Measurements from ENCODE around the gene TPPP2. TPM values are rescaled to one million over a fixed set of nuclear protein-coding genes. Genes with fewer than 3 reads are reported as not detected.

Gene TPPP2
- total RNA-seq, 2 experiments from 2014 or later = not detected

- ChIA-PET CTCF (interaction anchor here (0.7 to 5.5 kb wide), 30 partner anchors 9 to 162 kb away, joined by 3 to 73 read pairs (median 7); partner anchors contain the start of genes ARHGEF40, NDRG2, RNASE13 and RNASE7), POLR2A (interaction anchor here (0.6 to 1.3 kb wide), 2 partner anchors 83 to 89 kb away, joined by 3 read pairs; no protein-coding TSS in a partner anchor)
Measured at GRCh38 chr14:21014761-21015190, 15.2 kb upstream of the TPPP2 start.

- CTCF ChIA-PET = interaction anchor here (0.7 to 5.5 kb wide), 29 partner anchors 9 to 543 kb away, joined by 3 to 73 read pairs (median 7); partner anchors contain the start of genes ARHGEF40, NDRG2, RNASE13 and RNASE7
- POLR2A ChIA-PET = interaction anchor here (1.3 kb wide), 1 partner anchor 82 kb away, joined by 3 read pairs; no protein-coding TSS in a partner anchor
Measured at GRCh38 chr14:21015312-21015711, 14.7 kb upstream of the TPPP2 start.

DNA sequence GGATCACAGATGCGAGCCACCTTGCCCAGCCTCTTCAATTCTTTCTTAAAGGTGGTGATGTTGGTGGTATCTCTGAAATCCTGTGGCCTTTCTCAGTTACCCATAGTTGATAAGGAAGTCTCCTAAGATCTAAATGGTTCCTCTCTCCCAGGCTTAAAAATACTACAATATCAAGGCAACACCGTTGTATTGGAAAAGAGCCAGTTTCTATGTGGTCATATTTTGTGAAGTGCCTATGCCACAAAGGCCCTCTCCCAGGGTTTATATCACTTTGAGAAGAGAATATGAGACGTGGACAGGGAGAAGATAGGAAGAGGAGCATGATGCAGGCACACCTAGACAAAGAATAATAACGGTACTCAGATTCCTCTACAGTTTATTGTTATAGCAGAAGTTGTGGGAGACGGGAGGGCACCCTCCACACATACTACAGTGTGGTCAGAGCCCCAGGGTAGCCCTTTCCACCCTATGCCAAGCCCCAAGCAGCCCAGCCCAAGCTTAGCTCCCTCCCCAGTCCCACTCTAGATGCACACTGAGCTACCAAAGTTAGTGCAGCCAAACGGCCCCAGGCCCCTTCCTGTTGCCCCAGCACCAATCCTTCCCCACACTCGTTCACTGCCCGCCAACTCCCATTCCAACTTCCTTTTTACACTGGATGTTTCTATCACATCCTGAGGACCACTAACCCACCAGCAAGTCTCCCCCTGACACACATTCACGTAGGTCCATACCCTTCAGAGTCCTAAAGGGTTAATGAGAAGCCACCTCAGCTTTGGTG lies 13.4 kb upstream of the TPPP2 start:
- ChIA-PET POLR2A (no interaction called here), CTCF (interaction anchor here (1.2 to 5.2 kb wide), 8 partner anchors 10 to 542 kb away, joined by 3 to 73 read pairs (median 16); partner anchors contain the start of gene RNASE13)

DNA sequence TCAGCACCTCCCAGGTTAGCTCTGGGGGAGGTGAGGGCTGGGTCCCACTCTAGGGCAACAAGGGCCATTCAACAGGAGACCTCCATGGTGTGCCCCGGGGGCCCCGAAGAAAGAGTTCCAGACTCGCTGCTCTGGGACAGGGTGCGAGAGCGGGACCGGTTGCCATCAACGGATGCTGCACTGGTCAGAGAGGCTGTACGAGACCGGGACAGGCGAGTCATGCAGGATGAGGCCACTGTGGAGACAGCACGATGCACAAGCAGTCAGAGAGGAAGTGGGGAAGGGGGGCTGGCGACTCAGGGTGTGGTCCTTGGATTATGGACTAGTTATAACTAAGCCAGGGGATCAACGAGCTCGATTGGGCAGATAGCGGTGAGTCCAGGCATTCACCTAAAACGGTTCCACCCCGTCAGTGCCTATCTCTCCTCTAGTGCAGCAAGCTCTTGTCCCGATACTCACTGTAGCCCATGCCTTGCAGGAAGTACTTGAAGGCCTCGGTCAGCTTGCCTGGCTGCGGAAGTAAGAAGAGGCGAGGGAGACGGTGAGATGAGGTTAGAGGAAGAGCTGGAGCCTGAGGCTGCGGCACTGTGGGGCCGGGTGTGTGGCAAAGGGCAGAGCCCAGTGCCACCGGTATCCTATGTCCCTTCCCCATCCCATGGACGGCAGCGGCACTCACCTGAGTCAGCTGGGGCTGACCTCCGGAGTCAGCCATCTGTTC lies 12.3 kb upstream of the TPPP2 start:
- ChIA-PET CTCF (interaction anchor here (0.8 to 4.8 kb wide), 4 partner anchors 9 to 75 kb away, joined by 3 to 73 read pairs (median 4); no protein-coding TSS in a partner anchor), POLR2A (no interaction called here)

- ChIA-PET CTCF (interaction anchor here (0.8 to 3.1 kb wide), 4 partner anchors 20 to 74 kb away, joined by 3 to 14 read pairs (median 4); no protein-coding TSS in a partner anchor), POLR2A (no interaction called here)
Measured at GRCh38 chr14:21018286-21018685, 11.7 kb upstream of the TPPP2 start.

DNA sequence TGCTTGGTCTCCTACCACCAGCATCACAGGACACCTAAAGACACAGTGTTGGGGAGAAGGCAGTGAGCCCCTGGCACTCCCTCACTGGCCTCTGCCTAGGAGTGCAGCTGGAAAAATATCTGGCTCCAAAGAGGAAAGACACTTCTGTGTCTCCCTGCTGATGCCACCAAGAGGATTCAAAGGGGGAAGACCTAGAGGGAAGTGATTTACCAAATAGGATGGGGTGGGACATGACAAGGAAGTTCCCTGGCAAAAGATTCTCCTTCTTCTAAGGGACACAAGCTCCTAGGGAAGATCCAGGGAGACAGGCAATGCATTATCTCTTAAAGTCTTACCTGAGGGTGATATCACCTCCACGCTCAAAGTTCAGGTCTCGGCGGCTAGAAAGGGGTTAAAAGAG lies 11.2 kb upstream of the TPPP2 start:
- CTCF ChIA-PET = interaction anchor here (1.0 to 3.1 kb wide), 3 partner anchors 21 to 74 kb away, joined by 3 to 14 read pairs (median 4); no protein-coding TSS in a partner anchor

DNA sequence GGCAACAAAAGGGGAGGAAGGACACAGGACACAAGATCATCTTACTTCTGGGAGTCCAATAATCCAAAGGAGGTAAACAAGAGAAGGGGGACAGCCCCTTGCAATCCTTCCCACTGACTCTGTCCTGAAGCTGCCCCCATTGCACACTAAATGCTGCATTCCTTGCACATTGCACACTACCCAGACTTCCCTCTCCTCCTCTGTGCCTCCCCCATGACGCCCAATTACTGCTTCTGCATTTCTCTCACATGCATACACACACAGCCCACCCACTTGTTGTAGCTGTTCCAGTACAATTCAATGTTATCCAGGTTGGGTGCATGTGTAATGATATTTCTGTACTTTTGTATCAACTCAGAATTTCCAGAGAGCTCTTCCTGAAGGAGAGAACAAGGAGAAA lies 10.7 kb upstream of the TPPP2 start:
- ChIA-PET POLR2A (no interaction called here), CTCF (interaction anchor here (1.4 to 3.1 kb wide), 2 partner anchors 69 to 73 kb away, joined by 4 to 14 read pairs; no protein-coding TSS in a partner anchor)

More for the DNA sequence above, 11.2 kb upstream of the TPPP2 start:
- POLR2A ChIA-PET = no interaction called here

DNA sequence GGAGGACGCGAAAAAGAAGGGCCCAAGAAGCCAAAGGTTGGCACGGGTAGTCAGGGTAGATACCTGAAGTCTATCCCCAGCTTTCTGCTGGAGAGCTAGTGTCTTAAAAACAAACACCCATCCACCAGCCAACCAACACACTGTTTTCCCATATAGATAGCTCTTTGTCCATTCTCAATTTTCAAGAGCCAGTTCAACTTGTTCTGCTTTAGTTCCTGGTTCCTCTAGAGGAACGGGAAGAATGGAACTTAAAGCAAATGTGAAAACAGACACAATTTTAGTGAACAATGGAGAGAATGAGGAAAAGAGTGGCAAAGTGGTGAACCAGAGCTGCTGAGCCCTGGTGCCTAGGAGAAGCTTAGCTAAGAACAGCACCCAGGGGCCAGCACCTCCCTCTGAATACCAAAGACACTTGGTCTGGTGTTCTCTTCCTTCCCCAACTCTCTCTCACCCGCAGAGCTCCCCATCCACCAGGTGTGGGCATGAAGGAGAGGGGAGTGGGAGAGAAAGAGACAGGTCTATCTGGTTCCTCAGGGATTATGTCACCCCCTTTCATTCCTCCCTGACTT lies 9.0 kb upstream of the TPPP2 start:
- POLR2A ChIA-PET = no interaction called here
- CTCF ChIA-PET = interaction anchor here (1.0 to 3.1 kb wide), 3 partner anchors 8 to 85 kb away, joined by 3 to 14 read pairs (median 3); no protein-coding TSS in a partner anchor

- ChIA-PET POLR2A (no interaction called here), CTCF (interaction anchor here (1.2 to 2.6 kb wide), 2 partner anchors 8 to 70 kb away, joined by 4 to 13 read pairs; no protein-coding TSS in a partner anchor)
Measured at GRCh38 chr14:21022686-21023085, 7.3 kb upstream of the TPPP2 start.

DNA sequence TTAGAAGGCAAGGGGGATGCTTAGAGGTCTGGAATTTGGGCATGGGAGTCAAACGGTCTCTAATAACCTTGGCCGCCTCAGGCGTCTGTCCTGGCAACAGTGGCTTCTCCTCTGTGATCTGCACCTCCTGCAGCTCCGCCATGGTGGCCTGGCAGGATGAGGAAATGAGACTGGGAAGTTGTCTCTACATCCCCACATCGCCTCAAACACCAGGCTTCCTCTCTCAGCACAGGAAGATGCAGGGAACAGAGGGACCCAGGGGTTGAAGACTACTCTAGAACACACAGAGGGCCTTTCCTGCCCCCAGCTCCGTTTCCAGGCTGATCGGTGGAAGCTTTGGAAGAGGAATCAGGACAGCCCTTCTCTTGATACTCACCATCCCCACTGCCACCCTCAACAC lies 6.8 kb upstream of the TPPP2 start:
- ChIA-PET POLR2A (interaction anchor here (0.6 kb wide), 1 partner anchor 152 kb away, joined by 3 read pairs; no protein-coding TSS in a partner anchor), CTCF (interaction anchor here (1.2 to 2.6 kb wide), 2 partner anchors 8 to 69 kb away, joined by 4 to 13 read pairs; no protein-coding TSS in a partner anchor)

DNA sequence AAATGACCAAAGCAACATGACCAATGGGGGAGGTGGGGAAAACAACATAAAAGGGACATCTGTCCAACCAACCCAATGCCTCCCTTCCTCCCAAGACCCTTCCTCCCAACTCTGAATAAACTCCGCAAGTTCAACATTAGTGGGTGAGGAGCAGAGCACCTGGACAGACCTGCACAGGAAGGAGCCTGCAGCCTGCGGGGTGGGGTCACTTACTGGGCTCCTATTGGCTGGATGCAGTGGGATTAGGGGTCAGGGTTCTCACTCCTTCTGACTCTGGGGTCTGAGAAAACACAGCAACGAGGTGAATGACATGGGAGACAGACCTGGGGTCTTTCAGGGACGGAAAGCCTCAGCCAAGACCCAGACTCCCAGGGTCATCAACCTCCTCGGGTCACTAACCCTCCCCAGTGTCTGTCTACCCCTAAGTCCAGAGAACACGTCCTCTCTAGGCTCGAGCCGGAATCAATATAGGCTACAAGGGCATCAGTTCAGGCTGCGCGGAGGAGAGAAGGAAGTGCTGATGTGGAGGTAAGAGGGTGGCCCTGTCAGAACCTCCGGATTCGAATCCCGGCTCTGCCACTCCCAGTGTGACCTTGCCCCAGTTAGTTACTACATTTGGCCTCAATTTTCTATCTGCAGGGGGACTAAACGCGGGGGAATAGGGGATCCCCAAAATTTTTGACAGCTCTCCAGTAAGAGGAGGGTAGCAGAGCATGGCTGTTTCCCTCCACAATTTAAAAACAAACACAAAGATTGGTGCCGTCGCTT lies 6.0 kb upstream of the TPPP2 start:
- CTCF ChIA-PET = interaction anchor here (1.2 to 2.6 kb wide), 3 partner anchors 9 to 79 kb away, joined by 3 to 13 read pairs (median 4); no protein-coding TSS in a partner anchor
- POLR2A ChIA-PET = interaction anchor here (0.6 kb wide), 2 partner anchors 65 to 151 kb away, joined by 3 read pairs; no protein-coding TSS in a partner anchor

- CTCF ChIA-PET = interaction anchor here (1.4 to 2.6 kb wide), 2 partner anchors 10 to 78 kb away, joined by 3 to 13 read pairs; no protein-coding TSS in a partner anchor
- POLR2A ChIA-PET = interaction anchor here (0.6 kb wide), 2 partner anchors 65 to 552 kb away, joined by 3 read pairs; no protein-coding TSS in a partner anchor
Measured at GRCh38 chr14:21024585-21025370, 5.2 kb upstream of the TPPP2 start, which contains the start of gene NDRG2. NDRG2 (minus strand) TSS chr14:21025061; CDS start chr14:21023315, 1,746 bp downstream.

- POLR2A ChIA-PET = interaction anchor here (0.6 kb wide), 1 partner anchor 553 kb away, joined by 3 read pairs; no protein-coding TSS in a partner anchor
- CTCF ChIA-PET = interaction anchor here (0.7 to 1.4 kb wide), 6 partner anchors 9 to 77 kb away, joined by 3 to 4 read pairs (median 4); no protein-coding TSS in a partner anchor
Measured at GRCh38 chr14:21025371-21026273, 4.4 kb upstream of the TPPP2 start.

DNA sequence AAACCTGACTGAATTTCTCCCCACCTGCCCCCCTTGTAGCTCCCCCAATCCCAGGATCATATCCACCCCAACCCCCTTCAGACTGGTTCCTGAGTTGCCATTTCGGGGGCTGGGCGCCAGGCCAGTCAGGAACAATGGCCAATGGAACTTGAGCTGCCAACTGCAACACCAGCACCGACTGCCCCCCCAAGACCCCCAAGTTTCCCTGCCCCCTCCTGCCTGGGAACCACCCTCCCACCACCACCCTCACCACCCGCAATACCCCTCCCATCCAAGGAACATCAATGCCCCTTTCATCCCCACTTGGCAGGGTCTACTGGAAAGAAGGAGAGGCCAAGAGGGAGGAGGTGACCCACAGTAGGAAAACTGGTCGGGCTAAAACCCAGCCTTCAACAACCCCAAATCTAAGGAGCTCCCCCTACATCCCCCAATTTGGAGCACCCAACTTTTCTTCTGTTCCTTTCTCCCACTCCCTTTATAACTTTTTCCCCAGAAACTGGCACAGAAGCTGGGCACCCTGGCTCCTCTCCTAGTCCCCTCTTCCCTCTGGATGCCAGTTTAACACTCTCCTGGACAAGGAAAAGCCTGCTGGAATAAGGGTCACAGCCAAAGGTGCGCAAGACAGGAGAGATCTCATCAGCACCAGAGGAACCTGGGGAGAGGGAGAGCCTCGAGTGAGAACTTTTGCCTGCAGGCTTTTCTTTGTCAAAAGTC lies 3.6 kb upstream of the TPPP2 start:
- POLR2A ChIA-PET = no interaction called here
- CTCF ChIA-PET = interaction anchor here (0.7 to 1.3 kb wide), 5 partner anchors 10 to 66 kb away, joined by 3 to 4 read pairs (median 4); no protein-coding TSS in a partner anchor

- ChIA-PET CTCF (interaction anchor here (0.9 to 2.6 kb wide), 4 partner anchors 10 to 77 kb away, joined by 3 to 7 read pairs (median 4); no protein-coding TSS in a partner anchor), POLR2A (no interaction called here)
Measured at GRCh38 chr14:21026988-21027315, 3.1 kb upstream of the TPPP2 start.

Measured in activated CD8-positive, alpha-beta memory T cell treated with anti-CD3 and anti-CD28 coated beads for 36 hours (primary cell).